Left lung (tissue), 10 donors: Measurements from ENCODE around the gene TPCN1. TPM values are rescaled to one million over a fixed set of nuclear protein-coding genes. Genes with fewer than 3 reads are reported as not detected.

Experiments used
- ATAC-seq: fragments of 200-7000 bp; cut with Tn5 transposase; one replicate; pipeline ENCODE4 v1.9.1; 2020; ENCODE audit warnings: moderate library complexity
- DNase-seq, 4 donors: peaks; one replicate each; pipeline ENCODE4 v3.0.0-alpha.2; 2013 to 2020
- H3K27ac ChIP-seq, 2 donors: fragments of 200-600 bp; sonication (generic) in 1 of 2; one replicate each; pipeline versions ENCODE4 v1.5.0 to v1.8.0; 2020 to 2021
- H3K27me3 ChIP-seq, 2 donors: fragments of 200-600 bp; sonication (generic) in 1 of 2; one replicate each; pipeline versions ENCODE4 v1.5.0 to v1.8.0; 2020 to 2021
- H3K36me3 ChIP-seq, 2 donors: fragments of 200-600 bp; sonication (generic) in 1 of 2; one replicate each; pipeline versions ENCODE4 v1.5.0 to v1.8.0; 2020 to 2021
- H3K4me1 ChIP-seq, 2 donors: fragments of 200-600 bp; one replicate each; pipeline ENCODE4 v1.8.0; 2021
- H3K4me3 ChIP-seq, 2 donors: fragments of 200-600 bp; sonication (generic) in 1 of 2; one replicate each; pipeline versions ENCODE4 v1.5.0 to v1.8.0; 2020 to 2021; ENCODE audit warnings: mild to moderate bottlenecking in 1 of 2
- H3K9me3 ChIP-seq, 2 donors: fragments of 200-600 bp; sonication (generic) in 1 of 2; one replicate each; pipeline versions ENCODE4 v1.5.0 to v1.8.0; 2020 to 2021
- CTCF ChIP-seq, 2 donors: fragments of 200-600 bp; sonication (generic) in 1 of 2; IDR thresholded peaks; one replicate each; pipeline versions ENCODE4 v1.5.0 to v1.8.0; 2021; ENCODE audit warnings: antibody characterized with exemption in 2 of 2
- intact Hi-C, 2 donors: fragments of 100-400 bp; cut with DNase I; formaldehyde crosslinking; loops; one replicate each; pipeline versions ENCODE4 v1.11.2 to v1.14.2; 2022
- polyA plus RNA-seq, 6 donors: library from polyadenylated mRNA; unstranded; fragments of 120-200 nt; gene quantifications; one replicate each; pipeline ENCODE4 v1.2.1, GENCODE V29; 2013; ENCODE audit not compliant: insufficient read length in 6 of 6
- total RNA-seq, 2 donors: library from RNA; stranded (reverse); fragmentation: NEBNext Ultra II Directional; extraction: Animal tissue kit (Norgen Biotek cat#: 25700); gene quantifications; one replicate each; pipeline ENCODE4 v1.2.1, GENCODE V29; 2021
- donor health status: DM: no; HTN: yes; CAD: no.
- donor health status: DM: no; HTN: no; CAD: no.

Gene TPCN1
- total and polyA plus RNA-seq, 8 donors: 24.7 to 54.1 (median 34.8) TPM

GRCh38 chr12:113316155-113316554, 94.9 kb downstream of the TPCN1 start:
- no peaks in the 10 kb centered on the region for H3K4me1 ChIP-seq
- TF ChIP-seq CTCF (IDR thresholded peaks at IDR 0.05): no peak
- no peak overlapping the region for H3K27ac ChIP-seq
- ATAC-seq (no peak), DNase-seq (no peak)
- H3K27me3 ChIP-seq: no peaks in the 10 kb centered on the region
- intact Hi-C loops: loop anchor here in 1 of 2 donors (10.0 kb wide), 1 partner anchor 109 kb away; the partner anchor contains the start of gene SDSL
- H3K4me3 ChIP-seq: no peak overlapping the region
- no peaks in the 10 kb centered on the region for H3K9me3 ChIP-seq
- peaks cover 0 to 100% of the 10 kb centered on the region in 2 donors for H3K36me3 ChIP-seq

- Histone ChIP-seq H3K36me3 (peaks cover 0 to 98% of the 10 kb centered on the region in 2 donors), H3K27ac (no peak overlapping the region), H3K27me3 (no peaks in the 10 kb centered on the region), H3K9me3 (no peaks in the 10 kb centered on the region), H3K4me1 (no peaks in the 10 kb centered on the region), H3K4me3 (no peak overlapping the region)
- no peak for ATAC-seq
- intact Hi-C loops: loop anchor here in 1 of 2 donors (10.0 kb wide), 1 partner anchor 108 kb away; the partner anchor contains the start of gene SDSL
- DNase-seq: no peak
- no peak for TF ChIP-seq CTCF (IDR thresholded peaks at IDR 0.05)
Measured at GRCh38 chr12:113317122-113317521, 95.9 kb downstream of the TPCN1 start.

GRCh38 chr12:113318046-113318656, 96.9 kb downstream of the TPCN1 start:
- Histone ChIP-seq H3K4me3 (no peak overlapping the region), H3K9me3 (no peaks in the 10 kb centered on the region), H3K36me3 (peaks cover 0 to 91% of the 10 kb centered on the region in 2 donors), H3K27me3 (no peaks in the 10 kb centered on the region), H3K27ac (no peak overlapping the region), H3K4me1 (no peaks in the 10 kb centered on the region)
- no peak for TF ChIP-seq CTCF (IDR thresholded peaks at IDR 0.05)
- ATAC-seq: no peak
- no peak for DNase-seq
- intact Hi-C loops: loop anchor here in 1 of 2 donors (10.0 kb wide), 1 partner anchor 107 kb away; the partner anchor contains the start of gene SDSL

GRCh38 chr12:113318900-113319628, 97.8 kb downstream of the TPCN1 start:
- Histone ChIP-seq H3K27me3 (no peaks in the 10 kb centered on the region), H3K4me1 (no peaks in the 10 kb centered on the region), H3K27ac (no peak overlapping the region), H3K36me3 (peaks cover 0 to 86% of the 10 kb centered on the region in 2 donors), H3K4me3 (no peak overlapping the region), H3K9me3 (no peaks in the 10 kb centered on the region)
- ATAC-seq (no peak), DNase-seq (no peak)
- intact Hi-C loops: loop anchor here in 1 of 2 donors (10.0 kb wide), 1 partner anchor 106 kb away; the partner anchor contains the start of gene SDSL
- TF ChIP-seq CTCF (IDR thresholded peaks at IDR 0.05): no peak

- DNase-seq (no peak), ATAC-seq (no peak)
- intact Hi-C loops: no loop called here
- Histone ChIP-seq H3K27ac (no peak overlapping the region), H3K27me3 (no peaks in the 10 kb centered on the region), H3K4me3 (no peak overlapping the region), H3K4me1 (no peaks in the 10 kb centered on the region), H3K9me3 (no peaks in the 10 kb centered on the region), H3K36me3 (peaks cover 0 to 74% of the 10 kb centered on the region in 2 donors)
- TF ChIP-seq CTCF (IDR thresholded peaks at IDR 0.05): no peak
Measured at GRCh38 chr12:113320401-113320800, 99.1 kb downstream of the TPCN1 start.
